DMS114 treated with DMSO at 0.1 percent for 48 hours (cell line): ENCODE measurements around the gene TREH.
"Not testable (repeated sequence)": the region's sequence is repeated elsewhere in the genome, so short reads cannot be mapped to it uniquely, and the experiment has no call there.

Experiments
- DNase-seq: peaks from one replicate; lab custom pipeline; 2025; ENCODE audit not compliant: unreplicated experiment; lab: John Stamatoyannopoulos, UW

The TREH gene

DNA sequence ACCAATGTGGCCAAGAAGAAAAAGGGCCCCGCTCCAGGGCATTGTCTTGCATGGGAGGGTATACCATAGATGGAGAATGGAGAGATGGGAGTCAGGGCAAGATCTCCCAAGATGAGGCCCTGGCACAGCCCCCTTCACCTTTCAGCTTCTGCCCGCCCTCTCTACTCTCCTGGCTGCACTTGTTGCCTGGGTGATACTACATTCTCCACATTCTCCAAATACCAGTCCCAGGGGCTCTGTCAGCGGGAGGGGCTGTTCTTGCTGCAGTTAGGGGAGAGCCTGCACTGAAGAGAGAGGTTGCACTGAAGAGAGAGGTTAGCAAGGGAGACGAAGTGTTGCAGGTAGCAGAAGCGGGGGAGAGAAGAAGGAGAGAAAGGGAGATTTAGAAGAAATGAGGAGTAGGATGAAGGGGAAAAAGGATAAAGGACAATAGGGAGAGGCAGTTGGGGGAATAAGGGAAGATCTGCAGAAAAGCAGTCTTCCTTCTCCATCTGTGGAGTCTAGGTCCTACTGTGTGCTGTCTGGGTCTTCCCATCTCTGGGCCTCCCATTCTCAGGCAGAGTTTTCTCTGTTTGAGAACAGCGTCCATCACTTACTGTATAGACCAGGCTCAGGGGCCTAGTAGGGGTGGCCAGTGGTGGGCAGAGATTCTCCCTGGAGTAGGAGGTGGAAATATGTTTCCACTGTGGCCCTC is 64.0 kb downstream of the TREH start:
- no peak for DNase-seq

DNA sequence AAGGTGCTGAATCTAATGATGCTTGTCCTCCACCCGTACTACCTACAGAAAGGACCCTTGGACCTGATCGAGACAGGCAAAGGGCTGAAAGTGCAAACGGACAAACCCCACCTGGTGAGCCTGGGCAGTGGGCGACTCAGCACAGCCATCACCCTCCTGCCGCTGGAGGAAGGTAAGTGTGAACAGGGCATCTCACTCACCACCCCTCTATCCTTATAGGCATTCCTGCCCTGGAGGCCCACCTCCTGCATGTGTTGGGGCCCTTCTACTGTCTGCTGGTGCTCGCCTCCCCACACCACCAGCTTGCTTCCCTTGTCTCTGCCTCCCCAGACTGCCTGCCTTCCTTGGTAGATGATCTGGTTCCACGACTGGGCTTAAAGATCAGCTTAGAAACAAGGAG is 64.9 kb downstream of the TREH start:
- DNase-seq = no peak

DNA sequence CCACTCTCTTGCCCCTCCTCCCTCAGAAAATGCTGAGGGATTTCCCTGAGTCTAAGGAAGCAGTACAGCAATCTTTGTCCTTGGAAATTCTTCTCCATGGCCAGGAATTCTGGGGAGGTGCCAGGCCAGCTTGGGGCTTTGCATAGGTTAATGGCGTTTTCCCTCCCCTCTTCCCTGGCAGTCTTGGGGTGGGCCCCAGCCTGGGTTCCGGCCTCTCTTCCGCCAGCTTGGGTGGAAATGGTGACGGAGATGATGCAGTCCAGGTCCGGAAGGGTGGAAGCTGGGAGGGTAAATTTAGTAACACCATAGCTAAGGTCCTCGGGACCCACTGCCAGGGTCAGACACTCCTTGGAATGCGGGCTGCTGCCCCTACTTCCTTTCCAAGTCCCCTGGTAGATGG is 67.1 kb downstream of the TREH start:
- DNase-seq = no peak

DNA sequence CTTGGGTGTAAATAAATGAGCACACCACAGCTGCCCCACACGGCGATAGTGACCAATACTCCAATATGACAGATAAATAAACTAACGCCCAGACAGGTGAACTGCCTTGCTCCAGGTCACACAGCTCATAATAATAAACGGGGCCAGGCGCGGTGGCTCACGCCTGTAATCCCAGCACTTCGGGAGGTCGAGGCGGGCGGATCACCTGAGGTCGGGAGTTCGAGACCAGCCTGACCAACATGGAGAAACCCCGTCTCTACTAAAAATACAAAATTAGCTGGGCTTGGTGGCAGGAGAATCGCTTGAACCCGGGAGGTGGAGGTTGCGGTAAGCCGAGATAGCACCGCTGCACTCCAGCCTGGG is 68.0 kb downstream of the TREH start:
- DNase-seq = not testable (repeated sequence)

DNA sequence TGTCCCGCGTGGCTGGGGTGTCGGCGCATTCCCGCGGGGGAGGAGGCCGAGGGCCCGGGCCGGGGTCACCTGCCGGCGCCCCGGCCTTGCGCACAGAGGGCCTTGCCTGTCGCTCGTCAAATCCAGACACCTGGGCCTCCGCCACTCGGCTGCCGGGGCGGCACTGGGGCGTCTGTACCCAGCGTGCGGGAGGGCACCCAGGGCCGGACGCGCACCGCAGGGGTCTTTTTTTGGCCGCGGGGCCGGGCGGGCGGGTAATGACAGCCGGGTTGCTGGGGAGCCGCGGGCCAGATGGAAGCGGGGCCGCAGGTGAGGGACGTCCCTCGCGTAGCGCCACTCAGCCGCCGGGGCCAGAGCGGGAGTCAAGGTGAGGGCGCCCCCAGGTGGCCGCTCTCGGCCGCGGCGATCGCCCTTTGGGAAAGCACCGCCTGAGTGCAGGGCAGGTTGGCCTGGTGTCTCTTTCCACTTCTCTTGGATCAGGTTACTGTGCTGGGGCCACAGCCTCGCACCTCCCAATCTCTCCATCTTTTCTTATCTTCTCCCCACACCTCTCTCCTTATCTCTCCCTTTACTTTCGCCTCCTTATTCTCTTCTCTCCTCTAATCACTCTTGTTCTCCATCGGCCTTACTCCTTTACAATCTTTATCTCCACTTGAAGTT is 68.5 kb downstream of the TREH start:
- no peak for DNase-seq

DNA sequence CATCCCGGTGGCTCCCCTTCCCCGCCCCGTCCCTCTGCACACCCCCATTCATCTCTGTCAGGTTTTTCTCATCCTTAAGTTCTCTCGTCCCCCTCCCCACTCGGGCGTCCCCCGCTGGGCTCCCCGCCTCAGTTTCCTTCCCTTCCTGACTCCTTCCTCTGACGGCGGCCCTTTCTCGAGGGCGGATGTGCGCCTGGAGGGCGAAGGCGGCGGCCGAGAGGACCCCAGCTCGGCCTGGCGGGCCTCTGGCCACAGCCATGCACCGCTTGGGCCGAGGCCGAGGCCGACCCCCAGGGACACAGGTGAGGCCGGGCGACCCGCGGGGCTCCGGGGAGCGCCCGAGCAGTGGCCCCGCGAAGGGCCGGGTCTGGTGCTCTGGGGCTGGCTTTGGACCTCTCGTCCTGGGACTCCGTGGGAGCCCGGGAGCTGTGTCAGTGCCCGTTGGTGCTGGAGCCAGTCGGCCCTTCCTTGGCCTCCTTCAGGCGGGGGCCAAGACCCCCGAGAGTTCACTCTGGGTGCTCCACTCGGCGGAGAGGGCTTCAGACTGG is 69.2 kb downstream of the TREH start:
- no peak for DNase-seq

DNA sequence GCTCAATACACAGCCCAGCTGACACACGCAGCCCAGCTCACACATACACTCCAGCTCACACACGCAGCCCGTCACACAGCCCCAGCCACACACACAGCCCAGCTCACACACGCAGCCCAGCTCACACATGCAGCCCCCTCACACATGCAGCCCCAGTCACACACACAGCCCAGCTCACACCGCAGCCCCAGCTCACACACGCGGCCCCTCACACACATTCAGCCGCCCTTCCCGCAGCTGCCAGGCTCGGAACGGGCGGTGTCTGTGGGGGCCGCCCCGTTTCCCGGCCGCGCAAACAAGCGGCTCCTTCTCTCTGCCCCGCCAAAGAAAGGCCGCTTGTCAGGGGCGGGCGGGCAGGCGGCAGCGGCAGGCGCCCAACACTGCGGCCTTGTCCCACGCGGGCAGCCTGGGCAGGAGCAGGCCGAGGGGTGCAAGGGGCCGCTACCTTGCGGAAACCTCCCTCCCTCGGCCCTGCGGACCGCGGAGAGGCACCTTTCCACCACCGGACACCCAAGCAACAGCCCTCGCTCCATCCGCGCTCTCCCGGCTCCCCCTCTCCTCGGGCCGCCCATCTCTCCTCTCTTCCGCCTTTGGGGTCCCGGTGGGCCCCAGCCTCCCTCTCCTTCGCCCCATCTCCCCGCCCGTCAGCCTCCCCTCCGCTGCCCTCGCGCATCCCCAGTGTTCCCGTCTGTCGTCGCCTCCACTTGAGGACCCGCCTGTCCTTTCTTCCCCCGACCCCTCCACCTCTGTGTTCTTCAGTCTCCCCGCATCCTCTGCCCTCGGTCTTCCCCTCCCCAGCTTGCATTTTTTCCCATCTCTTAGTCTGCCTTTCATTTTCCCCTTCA is 69.8 kb downstream of the TREH start:
- DNase-seq = no peak

DNA sequence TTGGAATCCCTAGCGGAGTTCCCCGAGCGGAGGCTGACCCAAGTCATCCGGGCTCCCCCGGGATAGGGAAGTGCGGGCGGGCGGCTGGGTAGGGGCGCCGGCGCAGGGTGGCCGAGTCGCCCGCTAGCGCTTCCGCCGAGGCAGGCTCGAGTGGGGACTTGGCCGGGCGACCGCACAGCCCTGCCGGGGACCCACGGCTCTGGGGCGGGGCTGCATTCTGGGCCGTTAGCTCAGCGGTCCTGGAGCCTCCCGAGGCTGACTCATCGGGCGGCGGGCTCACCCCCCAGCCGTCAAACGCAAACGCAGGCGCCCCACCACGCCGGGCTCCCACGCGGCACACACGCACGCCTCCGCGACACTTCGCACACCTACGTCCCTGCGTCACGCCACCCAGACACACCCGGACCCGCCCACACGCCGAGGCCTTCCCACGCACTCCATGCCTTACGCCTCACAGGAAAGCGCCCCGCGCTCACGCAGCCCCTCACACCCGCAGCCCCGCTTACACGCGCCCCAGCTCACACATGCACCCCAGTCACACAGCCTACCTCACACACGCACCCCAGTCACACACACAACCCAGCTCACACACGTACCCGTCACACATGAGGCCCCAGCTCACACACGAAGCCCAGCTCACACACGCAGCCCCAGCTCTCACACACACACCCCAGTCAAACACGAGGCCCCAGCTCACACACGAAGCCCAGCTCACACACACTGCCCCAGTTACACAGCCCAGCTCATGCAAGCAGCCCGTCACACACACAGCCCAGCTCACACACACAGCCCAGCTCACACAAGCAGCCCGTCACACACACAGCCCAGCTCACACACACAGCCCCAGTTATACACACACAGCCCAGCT is 70.9 kb downstream of the TREH start:
- no peak for DNase-seq

DNA sequence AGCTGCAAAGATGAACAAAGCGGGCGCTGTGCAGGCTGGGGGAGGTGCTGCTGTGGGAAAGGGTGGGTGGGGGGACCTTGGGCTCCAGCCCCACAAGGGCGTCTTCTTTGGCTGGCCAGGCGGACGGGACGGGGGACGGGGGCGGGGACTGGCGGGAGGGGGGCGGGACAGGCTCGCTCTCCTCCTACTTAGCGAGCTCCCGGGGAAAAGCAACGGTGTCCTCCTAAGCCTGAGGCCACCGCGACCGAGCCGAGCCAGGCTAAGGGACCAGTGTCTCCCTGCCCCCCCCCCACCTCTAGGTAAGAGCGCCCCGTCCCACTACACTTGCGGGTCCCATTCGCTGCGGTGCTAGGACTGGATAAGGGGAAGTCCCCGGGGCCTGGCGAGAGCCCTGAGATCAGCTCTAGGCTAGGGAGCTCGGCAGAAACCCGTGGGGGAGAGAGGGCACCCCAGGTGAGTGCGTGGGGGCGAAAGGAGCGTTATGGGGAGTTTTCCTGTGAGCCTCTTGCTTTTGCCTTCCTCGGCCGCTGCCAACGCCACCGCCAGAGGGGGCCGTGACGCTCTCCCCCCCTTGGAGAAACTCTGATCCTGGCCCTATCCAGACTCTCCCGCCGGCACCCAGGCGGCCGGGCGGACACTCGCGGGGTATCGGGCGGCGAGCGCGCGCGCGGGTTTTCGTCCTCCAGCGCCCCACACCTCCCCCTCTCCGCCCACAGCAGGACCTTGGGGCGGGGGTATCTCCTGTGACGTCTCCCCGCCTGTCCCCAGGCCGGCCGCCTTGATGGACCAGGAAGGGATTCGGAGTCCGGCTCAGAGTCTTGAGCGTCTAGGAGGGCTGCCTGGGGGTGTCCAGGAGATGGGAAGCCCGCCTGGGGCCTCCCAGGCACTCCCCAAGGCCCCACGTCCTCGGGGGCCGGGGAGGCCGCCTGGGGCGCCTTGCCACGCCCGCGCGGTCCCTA is 71.8 kb downstream of the TREH start, which contains the start of gene PHLDB1:
Gene PHLDB1 (plus strand): TSS at position 215 of the 959 bp plus-strand sequence. CDS start 6,222 bp downstream, outside the sequence.
- DNase-seq = peak; percentile 29
